ENCODE measurements around the gene TBKBP1. TPM values are rescaled to one million over a fixed set of nuclear protein-coding genes. Genes with fewer than 3 reads are reported as not detected.
A peak's percentile ranks its signal among the peaks of the same experiment; 100 is the strongest.

The TBKBP1 gene
- polyA plus RNA-seq, 3 donors, result 0.22 to 7.7 (median 0.45) TPM

- peaks cover 0 to 15% of the 10 kb centered on the region in 2 donors for H3K27me3 ChIP-seq (ENCODE audit: control insufficient read depth in 2 of 2, insufficient read depth in 2 of 2, low read length in 2 of 2)
- DNase-seq, result no peak
- WGBS (ENCODE audit: insufficient coverage), result no CpG with 5 or more reads among the region's 3 CpGs
- H3K27ac Mint-ChIP-seq, result no peak overlapping the region
- no peak overlapping the region for H3K9ac ChIP-seq (ENCODE audit: insufficient read depth, low read length, poor library complexity, severe bottlenecking)
- no peaks in the 10 kb centered on the region for H3K36me3 ChIP-seq (replicated peaks in 1 of 2; ENCODE audit: control insufficient read depth in 1 of 2, insufficient read depth in 2 of 2, low read length in 2 of 2)
- H3K27ac ChIP-seq (ENCODE audit: low read depth in 1 of 2, low read length in 2 of 2), result no peak overlapping the region
- peaks cover 12 to 28% (median 18%) of the 10 kb centered on the region in 3 donors for H3K27me3 Mint-ChIP-seq (ENCODE audit: low read depth in 3 of 3)
- H3K4me1 ChIP-seq (ENCODE audit: control insufficient read depth in 1 of 2, insufficient read depth in 2 of 2, low read length in 2 of 2), result peaks cover 20 to 37% of the 10 kb centered on the region in 2 donors
- peaks cover 3 to 5% of the 10 kb centered on the region in 2 donors for H3K36me3 Mint-ChIP-seq
- H3K9me3 ChIP-seq (replicated peaks in 1 of 2; ENCODE audit: control insufficient read depth in 1 of 2, insufficient read depth in 1 of 2, low read length in 2 of 2), result no peaks in the 10 kb centered on the region
- intact Hi-C loops (cut with micrococcal nuclease), result no loop called here
- H3K9me3 Mint-ChIP-seq, result peaks cover 0 to 3% (median 0%) of the 10 kb centered on the region in 7 donors
- peaks cover 37% of the 10 kb centered on the region for H3K4me1 Mint-ChIP-seq
- H3K4me2 ChIP-seq (replicated peaks; ENCODE audit: extremely low read depth, low read length, poor library complexity, severe bottlenecking), result no peak overlapping the region
- peaks cover 3% of the 10 kb centered on the region for H4K20me1 ChIP-seq (ENCODE audit: insufficient read depth, low read length)
- TF ChIP-seq, protein P1, sequence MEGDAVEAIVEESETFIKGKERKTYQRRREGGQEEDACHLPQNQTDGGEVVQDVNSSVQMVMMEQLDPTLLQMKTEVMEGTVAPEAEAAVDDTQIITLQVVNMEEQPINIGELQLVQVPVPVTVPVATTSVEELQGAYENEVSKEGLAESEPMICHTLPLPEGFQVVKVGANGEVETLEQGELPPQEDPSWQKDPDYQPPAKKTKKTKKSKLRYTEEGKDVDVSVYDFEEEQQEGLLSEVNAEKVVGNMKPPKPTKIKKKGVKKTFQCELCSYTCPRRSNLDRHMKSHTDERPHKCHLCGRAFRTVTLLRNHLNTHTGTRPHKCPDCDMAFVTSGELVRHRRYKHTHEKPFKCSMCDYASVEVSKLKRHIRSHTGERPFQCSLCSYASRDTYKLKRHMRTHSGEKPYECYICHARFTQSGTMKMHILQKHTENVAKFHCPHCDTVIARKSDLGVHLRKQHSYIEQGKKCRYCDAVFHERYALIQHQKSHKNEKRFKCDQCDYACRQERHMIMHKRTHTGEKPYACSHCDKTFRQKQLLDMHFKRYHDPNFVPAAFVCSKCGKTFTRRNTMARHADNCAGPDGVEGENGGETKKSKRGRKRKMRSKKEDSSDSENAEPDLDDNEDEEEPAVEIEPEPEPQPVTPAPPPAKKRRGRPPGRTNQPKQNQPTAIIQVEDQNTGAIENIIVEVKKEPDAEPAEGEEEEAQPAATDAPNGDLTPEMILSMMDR (IDR thresholded peaks at IDR 0.05), result no peak
- no peak overlapping the region for H3K4me3 Mint-ChIP-seq
- H3K4me3 ChIP-seq (replicated peaks in 1 of 3; ENCODE audit: low read depth in 2 of 3, low read length in 3 of 3), result no peak overlapping the region
- H2AFZ ChIP-seq (ENCODE audit: insufficient read depth, low read depth, low read length, poor library complexity, severe bottlenecking), result no peak overlapping the region
- H3K79me2 ChIP-seq (ENCODE audit: insufficient read depth, low read length), result no peaks in the 10 kb centered on the region
These were observed 15.6 kb downstream of the TBKBP1 start for GRCh38 chr17:47709594-47709993.

- no peak for DNase-seq
- peak overlapping the region in 1 of 7 donors; percentile 38 for H3K27ac Mint-ChIP-seq
- TF ChIP-seq, protein P1 (IDR thresholded peaks at IDR 0.05), result no peak
- Histone ChIP-seq H3K79me2 (ENCODE audit: insufficient read depth, low read length) (no peaks in the 10 kb centered on the region), H3K9ac (ENCODE audit: insufficient read depth, low read length, poor library complexity, severe bottlenecking) (no peak overlapping the region), H2AFZ (ENCODE audit: insufficient read depth, low read depth, low read length, poor library complexity, severe bottlenecking) (no peak overlapping the region), H3K4me1 (ENCODE audit: control insufficient read depth in 1 of 2, insufficient read depth in 2 of 2, low read length in 2 of 2) (peaks cover 11 to 24% of the 10 kb centered on the region in 2 donors), H3K9me3 (replicated peaks in 1 of 2; ENCODE audit: control insufficient read depth in 1 of 2, insufficient read depth in 1 of 2, low read length in 2 of 2) (no peaks in the 10 kb centered on the region), H3K4me2 (replicated peaks; ENCODE audit: extremely low read depth, low read length, poor library complexity, severe bottlenecking) (no peak overlapping the region), H3K36me3 (replicated peaks in 1 of 2; ENCODE audit: control insufficient read depth in 1 of 2, insufficient read depth in 2 of 2, low read length in 2 of 2) (no peaks in the 10 kb centered on the region), H4K20me1 (ENCODE audit: insufficient read depth, low read length) (no peaks in the 10 kb centered on the region), H3K27ac (ENCODE audit: low read depth in 1 of 2, low read length in 2 of 2) (no peak overlapping the region), H3K27me3 (ENCODE audit: control insufficient read depth in 2 of 2, insufficient read depth in 2 of 2, low read length in 2 of 2) (peaks cover 0 to 2% of the 10 kb centered on the region in 2 donors), H3K4me3 (replicated peaks in 1 of 3; ENCODE audit: low read depth in 2 of 3, low read length in 3 of 3) (no peak overlapping the region)
- peaks cover 19% of the 10 kb centered on the region for H3K4me1 Mint-ChIP-seq
- H3K27me3 Mint-ChIP-seq (ENCODE audit: low read depth in 3 of 3), result peaks cover 6 to 15% (median 11%) of the 10 kb centered on the region in 3 donors
- WGBS (ENCODE audit: insufficient coverage), result 94% methylated on average over 3 of the region's 15 CpGs
- intact Hi-C loops (cut with micrococcal nuclease), result no loop called here
- no peak overlapping the region for H3K4me3 Mint-ChIP-seq
- H3K9me3 Mint-ChIP-seq, result peaks cover 0 to 3% (median 0%) of the 10 kb centered on the region in 7 donors
- peaks cover 0 to 3% of the 10 kb centered on the region in 2 donors for H3K36me3 Mint-ChIP-seq
These were observed 17.6 kb downstream of the TBKBP1 start for GRCh38 chr17:47711366-47712099.
